GM19463 (cell line): Measurements from ENCODE around the gene GPR42.
A peak's percentile ranks its signal among the peaks of the same experiment; 100 is the strongest.
"Not testable (repeated sequence)": the region's sequence is repeated elsewhere in the genome, so short reads cannot be mapped to it uniquely, and the experiment has no call there.

Source experiments
- ATAC-seq: cut with Tn5 transposase; IDR thresholded peaks from one replicate; pipeline ENCODE4 v1.9.1; 2021; ENCODE audit warnings: mild to moderate bottlenecking, moderate library complexity; ENCODE audit not compliant: unreplicated experiment

Gene GPR42

DNA sequence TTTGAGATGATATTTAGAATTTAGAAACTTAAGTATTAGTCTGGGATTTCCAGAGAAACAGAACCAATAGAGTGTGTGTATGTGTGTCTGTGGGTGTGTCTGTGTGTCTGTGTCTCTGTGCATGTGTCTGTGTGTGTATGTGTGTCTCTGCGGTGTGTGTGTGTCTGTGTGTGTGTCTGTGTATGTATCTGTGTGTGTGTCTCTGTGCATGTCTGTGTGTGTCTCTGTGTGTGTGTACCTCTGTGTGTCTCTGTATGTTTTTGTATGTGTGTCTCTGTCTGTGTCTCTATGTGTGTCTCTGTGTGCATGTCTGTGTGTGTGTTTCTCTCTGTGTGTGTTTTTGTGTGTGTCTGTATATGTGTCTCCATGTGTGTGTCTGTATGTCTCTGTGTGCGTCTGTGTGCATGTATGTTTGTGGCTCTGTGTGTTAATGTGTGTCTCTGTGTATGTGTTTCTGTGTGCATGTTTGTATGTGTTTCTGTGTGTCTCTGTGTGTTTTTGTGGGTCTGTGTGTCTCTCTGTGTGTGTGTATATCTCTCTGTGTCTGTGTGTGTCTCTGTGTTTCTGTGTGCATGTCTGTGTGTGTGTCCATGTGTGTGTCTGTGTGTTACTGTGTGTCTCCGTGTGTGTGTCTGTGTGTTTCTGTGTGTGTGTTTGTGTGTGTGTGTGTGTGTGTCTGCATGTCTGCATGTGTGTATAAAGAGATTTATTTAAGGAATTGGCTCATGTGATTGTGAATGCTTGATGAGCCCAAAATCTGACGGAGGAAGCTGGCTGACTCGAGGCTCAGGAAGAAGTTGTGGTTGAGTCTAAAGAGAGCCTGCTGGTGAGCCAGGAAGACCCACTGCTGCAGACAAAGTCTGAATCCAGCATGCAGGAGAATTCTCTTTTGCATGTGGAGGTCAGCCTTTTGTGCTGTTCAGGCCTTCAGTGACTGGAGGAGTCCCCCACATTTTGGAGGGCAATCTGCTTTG is 22.2 kb downstream of the GPR42 start:
- ATAC-seq = no peak

GRCh38 chr19:35395382-35396199 is 24.7 kb downstream of the GPR42 start:
- ATAC-seq = no peak

- no peak for ATAC-seq
Observed at GRCh38 chr19:35396240-35396885, 25.5 kb downstream of the GPR42 start.

- no peak for ATAC-seq
Observed at GRCh38 chr19:35397064-35397463, 26.2 kb downstream of the GPR42 start.

DNA sequence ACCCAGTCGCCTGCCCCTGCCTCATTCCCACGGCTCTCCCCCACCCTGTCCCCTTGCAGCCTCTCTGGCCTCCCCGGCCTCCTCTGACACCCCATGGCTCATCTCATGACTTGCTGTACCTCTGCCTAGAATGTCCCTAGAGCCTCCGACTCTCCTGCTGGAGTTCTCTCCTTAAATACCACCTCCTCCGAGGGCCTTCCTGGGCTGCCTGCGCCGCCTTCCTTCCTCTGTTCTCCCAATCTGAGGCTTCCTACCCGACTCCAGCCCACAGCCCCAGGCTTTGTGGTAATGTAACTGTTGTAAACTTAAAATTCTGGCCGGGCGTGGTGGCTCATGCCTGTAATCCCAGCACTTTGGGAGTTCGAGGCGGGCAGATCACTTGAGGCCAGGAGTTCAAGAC is 27.7 kb downstream of the GPR42 start:
- ATAC-seq = no peak

DNA sequence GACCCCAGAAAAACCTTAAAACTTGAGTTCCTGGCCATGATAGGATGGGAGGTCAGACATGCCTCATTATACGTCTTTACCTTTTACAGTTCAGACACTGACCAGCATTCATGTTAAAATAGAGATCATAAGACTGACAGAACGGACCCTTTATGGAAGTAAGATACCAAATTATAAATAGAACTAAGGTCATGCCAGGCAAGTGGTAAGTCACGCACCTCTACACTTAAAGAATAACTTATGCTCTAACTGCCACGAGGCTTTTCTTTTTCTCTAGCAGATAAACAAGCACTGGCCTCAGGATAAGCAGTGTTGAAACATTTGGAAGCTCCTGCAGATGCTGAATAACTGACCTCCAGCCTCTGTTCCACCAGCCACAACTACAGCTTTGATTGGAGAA is 28.4 kb downstream of the GPR42 start:
- ATAC-seq = no peak

- no peak for ATAC-seq
Observed at GRCh38 chr19:35399948-35400772, 29.3 kb downstream of the GPR42 start.

DNA sequence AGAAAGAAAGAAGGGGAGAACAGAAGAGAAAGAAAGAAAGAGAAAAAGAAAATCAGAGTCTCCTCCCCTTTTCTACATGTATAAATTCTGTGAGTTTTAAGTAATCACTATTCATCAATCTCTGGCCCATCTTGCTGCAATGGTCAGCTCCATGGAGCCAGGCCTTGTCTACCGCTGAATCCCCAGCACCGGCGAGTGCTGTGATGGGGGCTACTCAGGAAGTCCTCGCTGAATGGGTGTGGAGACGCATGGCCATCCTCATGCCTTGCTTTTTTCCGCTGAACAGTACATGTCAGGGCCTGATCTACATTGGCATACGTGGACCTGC is 29.9 kb downstream of the GPR42 start:
- no peak for ATAC-seq

DNA sequence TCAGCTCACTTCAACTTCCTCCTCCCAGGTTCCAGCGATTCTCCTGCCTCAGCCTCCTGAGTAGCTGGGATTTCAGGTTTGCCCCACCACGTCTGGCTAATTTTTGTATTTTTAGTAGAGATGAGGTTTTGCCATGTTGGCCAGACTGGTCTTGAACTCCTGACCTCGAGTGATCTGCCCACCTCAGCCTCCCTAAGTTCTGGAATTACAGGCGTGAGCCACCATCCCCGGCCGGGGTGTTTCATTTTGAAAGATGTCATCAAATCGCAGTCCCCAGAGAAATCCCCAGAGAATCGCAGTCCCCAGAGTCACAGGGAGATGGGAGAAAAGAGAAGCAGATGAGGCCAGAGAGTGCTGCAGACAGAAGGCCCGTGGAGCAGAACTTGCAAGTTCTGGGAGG is 30.5 kb downstream of the GPR42 start:
- not testable (repeated sequence) for ATAC-seq

DNA sequence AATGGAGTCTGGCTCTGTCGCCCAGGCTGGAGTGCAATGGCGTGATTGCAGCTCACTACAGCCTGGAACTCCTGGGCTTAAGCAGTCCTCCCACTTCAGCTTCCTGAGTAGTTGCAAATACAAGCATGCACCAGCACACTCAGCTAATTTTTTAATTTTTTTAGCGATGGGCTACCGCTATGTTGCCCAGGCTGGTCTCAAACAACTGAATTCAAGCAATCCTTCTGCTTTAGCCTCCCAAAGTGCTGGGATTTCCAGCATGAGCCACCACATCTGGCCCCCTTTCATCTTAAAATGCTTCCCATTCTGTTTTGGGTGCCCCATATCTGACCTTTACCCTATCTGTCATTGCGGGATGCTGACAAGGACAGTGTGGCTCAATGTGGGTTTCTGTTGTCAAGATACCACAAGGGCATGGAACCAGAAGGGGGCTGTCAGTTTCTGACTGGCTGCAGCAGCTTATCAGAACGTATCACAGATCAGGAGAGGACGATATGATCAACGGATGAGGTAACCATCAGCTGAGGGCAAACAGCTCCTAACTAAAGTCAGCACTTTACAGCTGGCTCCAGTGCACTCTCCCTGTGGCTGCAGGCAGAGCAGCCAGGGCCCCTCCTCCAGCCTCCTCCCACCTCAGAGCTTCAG is 32.4 kb downstream of the GPR42 start:
- ATAC-seq = no peak

GRCh38 chr19:35404879-35405622 is 34.2 kb downstream of the GPR42 start:
- ATAC-seq = peak; percentile 67

DNA sequence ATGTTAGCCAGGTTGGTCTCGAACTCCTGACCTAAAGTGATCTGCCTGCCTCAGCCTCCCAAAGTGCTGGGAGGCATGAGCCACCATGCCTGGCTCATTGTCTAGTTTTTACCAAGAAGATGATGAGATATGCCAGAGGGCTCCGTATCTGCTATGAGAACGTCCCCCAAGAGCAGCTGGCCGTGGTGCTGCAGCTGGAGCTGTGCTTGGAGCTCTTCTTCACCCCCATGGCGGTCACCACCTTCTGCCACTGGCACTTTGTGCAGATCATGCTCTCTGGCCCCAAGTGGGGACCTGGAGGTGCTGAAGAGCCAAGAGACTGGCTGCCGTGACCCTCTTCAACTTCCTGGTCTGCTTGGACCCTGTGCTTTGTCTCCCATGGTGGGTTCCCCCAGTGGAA is 36.8 kb downstream of the GPR42 start:
- ATAC-seq = no peak

DNA sequence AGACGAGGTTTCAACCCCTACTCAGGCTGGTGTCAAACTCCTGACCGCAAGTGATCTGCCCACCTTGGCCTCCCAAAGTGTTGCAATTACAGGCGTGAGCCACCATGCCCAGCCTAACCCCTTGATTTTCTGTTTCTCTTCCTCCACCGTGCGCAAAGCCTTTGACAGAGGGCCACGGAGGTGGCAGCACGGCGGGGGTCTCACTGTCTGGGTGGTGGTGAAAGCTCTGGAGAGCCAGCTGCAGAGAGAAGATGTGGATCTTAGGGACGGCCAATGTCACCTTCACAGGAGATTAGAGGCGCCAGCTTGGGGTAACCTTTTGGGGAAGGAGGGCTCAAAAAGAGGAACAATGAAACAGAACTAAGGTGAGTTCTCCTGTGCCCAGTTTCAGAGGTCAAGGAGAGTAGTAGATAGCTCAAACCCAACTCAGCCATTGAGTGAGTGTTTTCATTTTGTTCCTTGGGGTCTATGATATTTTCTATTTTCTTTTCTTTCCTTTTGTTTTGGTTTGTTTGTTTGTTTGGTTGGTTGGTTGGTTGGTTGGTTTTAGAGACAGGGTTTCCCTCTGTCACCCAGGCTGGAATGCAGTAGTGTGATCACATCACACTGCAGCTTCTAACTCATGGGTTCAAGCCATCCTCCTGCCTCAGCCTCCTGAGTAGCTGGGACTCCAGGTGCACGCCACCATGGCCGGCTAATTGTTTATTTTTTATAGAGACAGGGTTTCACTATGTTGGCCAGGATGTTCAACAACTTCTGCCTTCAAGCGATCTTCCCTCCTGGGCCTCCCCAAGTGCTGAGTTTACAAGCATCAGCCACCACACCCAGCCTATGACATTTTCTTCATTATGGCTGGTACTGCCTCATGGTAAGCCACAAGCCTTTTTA is 37.7 kb downstream of the GPR42 start:
- ATAC-seq = no peak

- no peak for ATAC-seq
Observed at GRCh38 chr19:35409191-35409590, 38.3 kb downstream of the GPR42 start.

DNA sequence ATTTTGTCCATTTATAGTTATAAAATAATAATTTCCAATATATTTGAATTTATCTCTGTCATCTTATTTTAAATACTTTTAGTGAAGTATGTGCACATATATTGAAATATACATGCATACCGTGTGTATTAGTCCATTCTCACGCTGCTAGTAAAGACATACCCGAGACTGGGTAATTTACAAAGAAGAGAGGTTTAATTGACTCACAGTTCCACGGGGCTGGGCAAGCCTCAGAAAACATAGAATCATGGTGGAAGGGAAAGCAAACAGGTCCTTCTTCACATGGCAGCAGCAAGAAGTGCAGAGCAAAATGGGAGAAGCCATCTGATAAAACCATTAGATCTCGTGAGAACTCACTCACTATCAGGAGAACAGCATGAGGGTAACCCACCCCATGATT is 39.6 kb downstream of the GPR42 start:
- no peak for ATAC-seq

DNA sequence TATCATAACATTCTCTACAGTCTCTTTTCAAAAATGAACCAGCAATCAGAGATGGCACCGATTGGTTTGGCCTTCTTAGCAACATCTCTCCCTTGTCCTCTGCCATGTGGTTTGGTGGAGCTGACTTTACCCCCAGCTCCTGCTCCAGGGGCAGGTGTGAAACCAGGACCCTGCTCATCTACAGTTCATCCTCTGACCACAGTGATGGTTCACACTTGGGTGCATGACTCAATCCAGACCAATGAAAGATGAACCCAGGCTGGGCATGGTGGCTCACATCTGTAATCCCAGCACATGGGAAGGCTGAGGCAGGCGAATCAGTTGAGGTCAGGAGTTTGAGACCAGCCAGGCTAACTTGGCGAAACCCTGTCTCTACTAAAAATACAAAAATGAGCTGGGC is 43.6 kb downstream of the GPR42 start:
- ATAC-seq = no peak

- ATAC-seq = no peak
Observed at GRCh38 chr19:35416331-35416730, 45.5 kb downstream of the GPR42 start.

GRCh38 chr19:35417278-35417677 is 46.4 kb downstream of the GPR42 start:
- no peak for ATAC-seq
